ENCODE measurements around the gene PTPRN2.
"Not testable (repeated sequence)": the region's sequence is repeated elsewhere in the genome, so short reads cannot be mapped to it uniquely, and the experiment has no call there.

Gene PTPRN2

GRCh38 chr7:158430308-158431034, 157.2 kb downstream of the PTPRN2 start:
- H3K27ac Mint-ChIP-seq (ENCODE audit: low read depth): no peak overlapping the region
- no peaks in the 10 kb centered on the region for H3K9me3 Mint-ChIP-seq
- H3K36me3 Mint-ChIP-seq (ENCODE audit: insufficient read depth): no peaks in the 10 kb centered on the region
- DNase-seq (ENCODE audit: low spot score in 2 of 2) (no peak), ATAC-seq (replicated peaks; ENCODE audit: extremely low read depth, poor library complexity, severe bottlenecking) (no peak)
- H3K4me1 Mint-ChIP-seq: no peaks in the 10 kb centered on the region
- H3K27me3 Mint-ChIP-seq: peaks cover 41% of the 10 kb centered on the region
- H3K4me3 Mint-ChIP-seq: no peak overlapping the region

- Mint-ChIP-seq H3K4me1 (no peaks in the 10 kb centered on the region), H3K36me3 (ENCODE audit: insufficient read depth) (no peaks in the 10 kb centered on the region), H3K4me3 (no peak overlapping the region), H3K27ac (ENCODE audit: low read depth) (no peak overlapping the region), H3K27me3 (peaks cover 28% of the 10 kb centered on the region), H3K9me3 (no peaks in the 10 kb centered on the region)
- ATAC-seq (replicated peaks; ENCODE audit: extremely low read depth, poor library complexity, severe bottlenecking) (no peak), DNase-seq (ENCODE audit: low spot score in 2 of 2) (no peak)
Observed at GRCh38 chr7:158428837-158429753, 158.5 kb downstream of the PTPRN2 start.

- ATAC-seq (replicated peaks; ENCODE audit: extremely low read depth, poor library complexity, severe bottlenecking) (no peak), DNase-seq (ENCODE audit: low spot score in 2 of 2) (no peak)
- Mint-ChIP-seq H3K4me3 (no peak overlapping the region), H3K27me3 (peaks cover 23% of the 10 kb centered on the region), H3K9me3 (no peaks in the 10 kb centered on the region), H3K36me3 (ENCODE audit: insufficient read depth) (no peaks in the 10 kb centered on the region), H3K4me1 (no peaks in the 10 kb centered on the region), H3K27ac (ENCODE audit: low read depth) (no peak overlapping the region)
Observed at GRCh38 chr7:158428131-158428836, 159.3 kb downstream of the PTPRN2 start.

GRCh38 chr7:158425676-158426075, 161.9 kb downstream of the PTPRN2 start:
- H3K27ac Mint-ChIP-seq (ENCODE audit: low read depth); DNase-seq (ENCODE audit: low spot score in 2 of 2); H3K36me3 Mint-ChIP-seq (ENCODE audit: insufficient read depth); H3K9me3 Mint-ChIP-seq; H3K4me1 Mint-ChIP-seq; H3K4me3 Mint-ChIP-seq; ATAC-seq (replicated peaks; ENCODE audit: extremely low read depth, poor library complexity, severe bottlenecking): not testable (repeated sequence)
- H3K27me3 Mint-ChIP-seq: peaks cover 22% of the 10 kb centered on the region

- Mint-ChIP-seq H3K9me3 (no peaks in the 10 kb centered on the region), H3K27ac (ENCODE audit: low read depth) (no peak overlapping the region), H3K27me3 (peaks cover 15% of the 10 kb centered on the region), H3K4me1 (no peaks in the 10 kb centered on the region), H3K36me3 (ENCODE audit: insufficient read depth) (no peaks in the 10 kb centered on the region), H3K4me3 (no peak overlapping the region)
- no peak for ATAC-seq (replicated peaks; ENCODE audit: extremely low read depth, poor library complexity, severe bottlenecking)
- DNase-seq (ENCODE audit: low spot score in 2 of 2): no peak
Observed at GRCh38 chr7:158424531-158424930, 163.1 kb downstream of the PTPRN2 start.

GRCh38 chr7:158424011-158424410, 163.6 kb downstream of the PTPRN2 start:
- H3K9me3 Mint-ChIP-seq: no peaks in the 10 kb centered on the region
- DNase-seq (ENCODE audit: low spot score in 2 of 2) (no peak), ATAC-seq (replicated peaks; ENCODE audit: extremely low read depth, poor library complexity, severe bottlenecking) (no peak)
- H3K27ac Mint-ChIP-seq (ENCODE audit: low read depth): no peak overlapping the region
- no peaks in the 10 kb centered on the region for H3K36me3 Mint-ChIP-seq (ENCODE audit: insufficient read depth)
- peaks cover 10% of the 10 kb centered on the region for H3K27me3 Mint-ChIP-seq
- H3K4me1 Mint-ChIP-seq: no peaks in the 10 kb centered on the region
- no peak overlapping the region for H3K4me3 Mint-ChIP-seq

- Mint-ChIP-seq H3K36me3 (ENCODE audit: insufficient read depth) (no peaks in the 10 kb centered on the region), H3K27me3 (peaks cover 9% of the 10 kb centered on the region), H3K4me1 (no peaks in the 10 kb centered on the region), H3K4me3 (no peak overlapping the region), H3K27ac (ENCODE audit: low read depth) (no peak overlapping the region), H3K9me3 (peaks cover 8% of the 10 kb centered on the region)
- no peak for DNase-seq (ENCODE audit: low spot score in 2 of 2)
- no peak for ATAC-seq (replicated peaks; ENCODE audit: extremely low read depth, poor library complexity, severe bottlenecking)
Observed at GRCh38 chr7:158422887-158423560, 164.6 kb downstream of the PTPRN2 start.

- ATAC-seq (replicated peaks; ENCODE audit: extremely low read depth, poor library complexity, severe bottlenecking): no peak
- no peaks in the 10 kb centered on the region for H3K36me3 Mint-ChIP-seq (ENCODE audit: insufficient read depth)
- no peaks in the 10 kb centered on the region for H3K4me1 Mint-ChIP-seq
Observed at GRCh38 chr7:158422196-158422886, 165.3 kb downstream of the PTPRN2 start.

GRCh38 chr7:158421361-158421760, 166.3 kb downstream of the PTPRN2 start:
- Mint-ChIP-seq H3K27ac (ENCODE audit: low read depth) (no peak overlapping the region), H3K4me1 (no peaks in the 10 kb centered on the region), H3K36me3 (ENCODE audit: insufficient read depth) (no peaks in the 10 kb centered on the region), H3K9me3 (peaks cover 13% of the 10 kb centered on the region), H3K27me3 (peaks cover 9% of the 10 kb centered on the region), H3K4me3 (no peak overlapping the region)
- DNase-seq (ENCODE audit: low spot score in 2 of 2) (no peak), ATAC-seq (replicated peaks; ENCODE audit: extremely low read depth, poor library complexity, severe bottlenecking) (no peak)

More at GRCh38 chr7:158422196-158422886, 165.3 kb downstream of the PTPRN2 start:
- H3K4me3 Mint-ChIP-seq: no peak overlapping the region
- no peak for DNase-seq (ENCODE audit: low spot score in 2 of 2)
- peaks cover 9% of the 10 kb centered on the region for H3K27me3 Mint-ChIP-seq
- H3K27ac Mint-ChIP-seq (ENCODE audit: low read depth): no peak overlapping the region
- peaks cover 13% of the 10 kb centered on the region for H3K9me3 Mint-ChIP-seq

- Mint-ChIP-seq H3K36me3 (ENCODE audit: insufficient read depth) (no peaks in the 10 kb centered on the region), H3K27me3 (peaks cover 9% of the 10 kb centered on the region), H3K9me3 (peaks cover 13% of the 10 kb centered on the region), H3K4me1 (no peaks in the 10 kb centered on the region), H3K4me3 (no peak overlapping the region), H3K27ac (ENCODE audit: low read depth) (no peak overlapping the region)
- ATAC-seq (replicated peaks; ENCODE audit: extremely low read depth, poor library complexity, severe bottlenecking): no peak
- no peak for DNase-seq (ENCODE audit: low spot score in 2 of 2)
Observed at GRCh38 chr7:158420591-158421340, 166.9 kb downstream of the PTPRN2 start.

- DNase-seq (ENCODE audit: low spot score in 2 of 2) (no peak), ATAC-seq (replicated peaks; ENCODE audit: extremely low read depth, poor library complexity, severe bottlenecking) (no peak)
- H3K27me3 Mint-ChIP-seq: peaks cover 9% of the 10 kb centered on the region
- no peak overlapping the region for H3K27ac Mint-ChIP-seq (ENCODE audit: low read depth)
- H3K36me3 Mint-ChIP-seq (ENCODE audit: insufficient read depth): peaks cover 2% of the 10 kb centered on the region
- H3K4me3 Mint-ChIP-seq: no peak overlapping the region
- no peaks in the 10 kb centered on the region for H3K4me1 Mint-ChIP-seq
- peaks cover 13% of the 10 kb centered on the region for H3K9me3 Mint-ChIP-seq
Observed at GRCh38 chr7:158419238-158419785, 168.3 kb downstream of the PTPRN2 start.

Data from central memory CD8-positive, alpha-beta T cell (primary cell).